GM12878 (cell line): Measurements from ENCODE around the gene CNTRL. TPM values are rescaled to one million over a fixed set of nuclear protein-coding genes. Genes with fewer than 3 reads are reported as not detected.

Source experiments
- ATF3 ChIP-seq: IDR thresholded peaks from 2 replicates; pipeline ENCODE4 v1.6.1; 2011; ENCODE audit warnings: low read depth, mild to moderate bottlenecking, low read length, moderate library complexity, borderline replicate concordance; ENCODE audit errors: extremely low read depth
- CBFB ChIP-seq: IDR thresholded peaks from 2 replicates; pipeline ENCODE4 v1.6.1; 2016; ENCODE audit warnings: antibody characterized with exemption, low read depth
- CBX3 ChIP-seq: fragments of 200-600 bp; sonication (generic); IDR thresholded peaks from 2 replicates; pipeline ENCODE4 v1.6.1; 2016; ENCODE audit warnings: low read depth, borderline replicate concordance
- CBX5 ChIP-seq: sonication (generic); IDR thresholded peaks from 2 replicates; pipeline ENCODE4 v1.6.1; 2016; ENCODE audit warnings: low read depth, moderate library complexity, mild to moderate bottlenecking, inconsistent platforms
- ETV6 ChIP-seq, 2 experiments: fragments of 450-650 bp in 1 of 2; IDR thresholded peaks in 1 of 2; conservative IDR thresholded peaks in 1 of 2; 2 replicates each; pipeline ENCODE4 v1.6.1; 2014; ENCODE audit warnings: antibody characterized with exemption in 1 of 2, borderline replicate concordance in 1 of 2, low read depth in 1 of 2, mild to moderate bottlenecking in 1 of 2, moderate library complexity in 1 of 2
- IKZF2 ChIP-seq, 2 experiments: fragments of 450-650 bp; IDR thresholded peaks; 2 replicates each; pipeline ENCODE4 v1.6.1; 2017; ENCODE audit warnings: mild to moderate bottlenecking in 2 of 2, moderate library complexity in 2 of 2
- IRF4 ChIP-seq: IDR thresholded peaks from 2 replicates; pipeline ENCODE4 v1.6.1; 2011; ENCODE audit warnings: low read depth, low read length
- JUNB ChIP-seq: IDR thresholded peaks from 2 replicates; pipeline ENCODE4 v1.6.1; 2016; ENCODE audit warnings: antibody characterized with exemption, mild to moderate bottlenecking
- MEF2A ChIP-seq: IDR thresholded peaks from 2 replicates; pipeline ENCODE4 v1.6.1; 2011; ENCODE audit warnings: low read depth, mild to moderate bottlenecking, low read length, moderate library complexity; ENCODE audit not compliant: insufficient read depth
- MEF2B ChIP-seq: fragments of 450-650 bp; IDR thresholded peaks from 2 replicates; pipeline ENCODE4 v1.6.1; 2018; ENCODE audit warnings: mild to moderate bottlenecking, moderate library complexity; ENCODE audit not compliant: partially characterized antibody, poor library complexity, severe bottlenecking
- MTA2 ChIP-seq: fragments of 450-650 bp; IDR thresholded peaks from 2 replicates; pipeline ENCODE4 v1.6.1; 2016; ENCODE audit warnings: low read depth, mild to moderate bottlenecking, moderate library complexity
- RAD21 ChIP-seq: IDR thresholded peaks from 2 replicates; pipeline ENCODE4 v1.6.1; 2011; ENCODE audit warnings: mild to moderate bottlenecking, low read depth, low read length, moderate library complexity; ENCODE audit not compliant: insufficient read depth
- RCOR1 ChIP-seq: conservative IDR thresholded peaks from 2 replicates; pipeline ENCODE4 v1.6.1; 2012; ENCODE audit warnings: low read depth, low read length, improper control_type of control experiment
- SIN3A ChIP-seq: IDR thresholded peaks from 2 replicates; pipeline ENCODE4 v1.6.1; 2012; ENCODE audit warnings: low read depth, low read length, improper control_type of control experiment
- YY1 ChIP-seq: IDR thresholded peaks from 2 replicates; pipeline ENCODE4 v1.6.1; 2011; ENCODE audit warnings: low read depth, mild to moderate bottlenecking, low read length
- ZNF687 ChIP-seq: fragments of 450-650 bp; IDR thresholded peaks from 2 replicates; pipeline ENCODE4 v1.6.1; 2017; ENCODE audit warnings: mild to moderate bottlenecking, moderate library complexity
- polyA plus RNA-seq, 11 experiments: library from polyadenylated mRNA; depleted of rRNA in 4 of 11; unstranded in 6 of 11; stranded (reverse) in 5 of 11; fragments of >200 nt; fragmentation: Nextera tagmentation in 4 of 11; fragmentation: Illumina TruSeq in 1 of 11; extraction: Ambion mirVana in 4 of 11; extraction: Trizol in 1 of 11; gene quantifications; 1 replicate in 1 of 11; 2 replicates in 10 of 11; pipeline versions ENCODE4 v1.2.1 to v1.2.3, GENCODE V29; 2011 to 2016; ENCODE audit warnings: inconsistent platforms in 2 of 11, missing spikeins in 2 of 11, low read depth in 1 of 11
- total RNA-seq, 4 experiments: library from RNA; depleted of rRNA in 3 of 4; stranded (reverse); fragments of >200 nt in 3 of 4; fragmentation: Illumina TruSeq in 1 of 4; extraction: Trizol in 1 of 4; gene quantifications; 2 replicates each; pipeline versions ENCODE4 v1.2.1 to v1.2.3, GENCODE V29; 2013 to 2021

Gene CNTRL
- total and polyA plus RNA-seq, 10 of the 15 experiments (the other 5 are each of a cell fraction or from before 2014, with no cell fraction given): 20.0 to 65.4 (median 38.8) TPM

GRCh38 chr9:121213136-121213806, 138.5 kb downstream of the CNTRL start (continued):
- TF ChIP-seq IRF4: 0 out of 2 replicates have a peak, but pooled peaks have one; percentile 52
- TF ChIP-seq RCOR1: no peak
- 0 out of 2 replicates have a peak, but pooled peaks have one; percentile 30 for TF ChIP-seq MEF2A
- TF ChIP-seq CBFB: 0 out of 2 replicates have a peak, but pooled peaks have one; percentile 32
- no peak; the same call in 1 of the 2 replicates for TF ChIP-seq ZNF687
- no peak for TF ChIP-seq MTA2
- TF ChIP-seq IKZF2 (IDR thresholded peaks at IDR 0.05): peak; percentile 58 to 61; a peak in 2 of 4 replicates
- no peak for TF ChIP-seq ATF3
- TF ChIP-seq CBX3: no peak
- TF ChIP-seq YY1: peak; percentile 70; the same call in 1 of the 2 replicates
- no peak for TF ChIP-seq JUNB
- TF ChIP-seq ETV6 (conservative IDR thresholded peaks at IDR 0.05 in 1 of 2, IDR thresholded peaks at IDR 0.05 in 1 of 2; ENCODE audit: borderline replicate concordance in 1 of 2, low read depth in 1 of 2): peak in 1 of 2 experiments; percentile 60; a peak in 1 of 4 replicates
- TF ChIP-seq MEF2B: no peak
- TF ChIP-seq RAD21: peak; percentile 90
- TF ChIP-seq SIN3A: no peak
- 0 out of 2 replicates have a peak, but pooled peaks have one; percentile 48 for TF ChIP-seq CBX5
